ENCODE results near the gene SLC6A8.

The SLC6A8 gene

GRCh38 chrX:153648358-153649177 is 39.2 kb upstream of the SLC6A8 start (continued):
- TF ChIP-seq ZNF16 (tag by site-specific recombination; IDR thresholded peaks at IDR 0.05; ENCODE audit: low read depth) (no peak), ZBTB1 (tag by site-specific recombination; IDR thresholded peaks at IDR 0.05) (no peak), ZNF548 (tag by site-specific recombination; IDR thresholded peaks at IDR 0.05) (no peak), ZNF223 (tag by site-specific recombination; IDR thresholded peaks at IDR 0.05) (no peak), ZFP3 (tag by site-specific recombination; IDR thresholded peaks at IDR 0.05; ENCODE audit: low read depth) (no peak)

- H3K4me3 ChIP-seq (ENCODE audit: low read depth, low read length) = no peak overlapping the region
- POLR2A ChIA-PET = no interaction called here
- no peaks in the 10 kb centered on the region; the same call in 1 of the 2 replicates for H3K9me3 ChIP-seq (ENCODE audit: control insufficient read depth, insufficient read depth, low read depth, low read length)
- no peaks in the 10 kb centered on the region for H3K36me3 ChIP-seq (ENCODE audit: control insufficient read depth in 2 of 2, insufficient read depth in 1 of 2, low read length in 2 of 2)
- no peaks in the 10 kb centered on the region for H3K4me1 ChIP-seq (ENCODE audit: control insufficient read depth, insufficient read depth, low read length)
- CTCF ChIA-PET = interaction anchor here (0.6 to 7.1 kb wide), 14 partner anchors 8 to 211 kb away, joined by 3 to 39 read pairs (median 4); partner anchors contain the start of gene HAUS7
- TF ChIP-seq ZBTB48 (tag by site-specific recombination; IDR thresholded peaks at IDR 0.05) = no peak
- no peak for TF ChIP-seq ZNF433 (tag by site-specific recombination; IDR thresholded peaks at IDR 0.05; ENCODE audit: low read depth)
- TF ChIP-seq ZNF324 (tag by site-specific recombination; IDR thresholded peaks at IDR 0.05) = no peak
- TF ChIP-seq MZF1 (tag by site-specific recombination; IDR thresholded peaks at IDR 0.05; ENCODE audit: borderline replicate concordance) = no peak
- 0 out of 2 replicates have a peak, but pooled peaks have one; percentile 40 for TF ChIP-seq HIC1 (tag by site-specific recombination; IDR thresholded peaks at IDR 0.05)
- peak; percentile 38 for TF ChIP-seq ZNF654 (tag by site-specific recombination; IDR thresholded peaks at IDR 0.05; ENCODE audit: low read depth)
- no peak for TF ChIP-seq ZNF23 (tag by site-specific recombination; IDR thresholded peaks at IDR 0.05; ENCODE audit: borderline replicate concordance)
- TF ChIP-seq TRIM28 (IDR thresholded peaks at IDR 0.05; ENCODE audit: borderline replicate concordance, low read length) = no peak
- TF ChIP-seq ZNF747 (tag by site-specific recombination; IDR thresholded peaks at IDR 0.05) = no peak
- no peak for TF ChIP-seq SP3 (tag by site-specific recombination; IDR thresholded peaks at IDR 0.05)
- no peak overlapping the region for H3K27ac ChIP-seq (ENCODE audit: extremely low read depth, low read depth, low read length)
These were observed 38.4 kb upstream of the SLC6A8 start for GRCh38 chrX:153649178-153649914.

- H3K4me3 ChIP-seq (ENCODE audit: low read depth, low read length) = no peak overlapping the region
- H3K4me1 ChIP-seq (ENCODE audit: control insufficient read depth, insufficient read depth, low read length) = no peaks in the 10 kb centered on the region
- ChIA-PET CTCF (interaction anchor here (0.6 to 7.1 kb wide), 14 partner anchors 14 to 211 kb away, joined by 3 to 39 read pairs (median 4); partner anchors contain the start of gene HAUS7), POLR2A (interaction anchor here (0.6 kb wide), 1 partner anchor 66 kb away, joined by 4 read pairs; no protein-coding TSS in a partner anchor)
- H3K36me3 ChIP-seq (ENCODE audit: control insufficient read depth in 2 of 2, insufficient read depth in 1 of 2, low read length in 2 of 2) = no peaks in the 10 kb centered on the region
- no peak overlapping the region for H3K27ac ChIP-seq (ENCODE audit: extremely low read depth, low read depth, low read length)
- H3K9me3 ChIP-seq (ENCODE audit: control insufficient read depth, insufficient read depth, low read depth, low read length) = no peaks in the 10 kb centered on the region; the same call in 1 of the 2 replicates
- TF ChIP-seq ZNF202 (tag by site-specific recombination; IDR thresholded peaks at IDR 0.05; ENCODE audit: borderline replicate concordance) = no peak
- no peak for TF ChIP-seq ZNF404 (tag by site-specific recombination; IDR thresholded peaks at IDR 0.05)
- TF ChIP-seq GLI2 (tag by site-specific recombination; IDR thresholded peaks at IDR 0.05; ENCODE audit: borderline replicate concordance, low read depth) = no peak
- TF ChIP-seq ZNF26 (tag by site-specific recombination; IDR thresholded peaks at IDR 0.05) = no peak
- TF ChIP-seq ZSCAN4 (tag by site-specific recombination; IDR thresholded peaks at IDR 0.05) = no peak
- TF ChIP-seq WT1 (tag by site-specific recombination; IDR thresholded peaks at IDR 0.05) = no peak
- no peak for TF ChIP-seq ZNF221 (tag by site-specific recombination; IDR thresholded peaks at IDR 0.05; ENCODE audit: borderline replicate concordance)
- no peak for TF ChIP-seq ZNF426 (tag by site-specific recombination; IDR thresholded peaks at IDR 0.05)
- no peak for TF ChIP-seq ZNF311 (tag by site-specific recombination; IDR thresholded peaks at IDR 0.05; ENCODE audit: borderline replicate concordance)
- no peak for TF ChIP-seq ZNF132 (tag by site-specific recombination; IDR thresholded peaks at IDR 0.05; ENCODE audit: borderline replicate concordance)
- no peak for TF ChIP-seq ZFP37 (tag by site-specific recombination; IDR thresholded peaks at IDR 0.05)
These were observed 37.6 kb upstream of the SLC6A8 start for GRCh38 chrX:153649915-153650782.
